ENCODE data around the gene DDX10. TPM values are rescaled to one million over a fixed set of nuclear protein-coding genes. Genes with fewer than 3 reads are reported as not detected.

Gene DDX10
- total and polyA plus RNA-seq, 9 donors = 13.1 to 34.3 (median 25.7) TPM

GRCh38 chr11:108943853-108944252 lies 279.0 kb downstream of the DDX10 start:
- H3K27ac ChIP-seq = no peak overlapping the region
- H3K4me1 ChIP-seq (ENCODE audit: insufficient read depth) = no peaks in the 10 kb centered on the region
- H3K4me3 ChIP-seq = no peak overlapping the region
- no peak for DNase-seq
- intact Hi-C loops (cut with DNase I) = no loop called here
- no peaks in the 10 kb centered on the region for H3K9me3 ChIP-seq
- no peaks in the 10 kb centered on the region for H3K27me3 ChIP-seq
- TF ChIP-seq CTCF (IDR thresholded peaks at IDR 0.05) (no peak), POLR2A (IDR thresholded peaks at IDR 0.05) (no peak), EP300 (IDR thresholded peaks at IDR 0.05) (no peak)
- WGBS, 3 donors = 64 to 76% (median 71%) methylated on average over 4 of the region's 4 CpGs
- no peaks in the 10 kb centered on the region for H3K36me3 ChIP-seq

- intact Hi-C loops (cut with DNase I) = no loop called here
- no peak overlapping the region for H3K4me3 ChIP-seq
- no peaks in the 10 kb centered on the region for H3K9me3 ChIP-seq
- H3K36me3 ChIP-seq = no peaks in the 10 kb centered on the region
- H3K27ac ChIP-seq = no peak overlapping the region
- H3K27me3 ChIP-seq = no peaks in the 10 kb centered on the region
- WGBS, 3 donors = 85 to 90% (median 88%) methylated on average over 6 of the region's 6 CpGs
- H3K4me1 ChIP-seq (ENCODE audit: insufficient read depth) = no peaks in the 10 kb centered on the region
- no peak for TF ChIP-seq POLR2A (IDR thresholded peaks at IDR 0.05)
- TF ChIP-seq EP300 (IDR thresholded peaks at IDR 0.05) = no peak
- TF ChIP-seq CTCF (IDR thresholded peaks at IDR 0.05) = no peak
- DNase-seq = no peak
These were observed 279.8 kb downstream of the DDX10 start for GRCh38 chr11:108944471-108945178.

- Histone ChIP-seq H3K27ac (no peak overlapping the region), H3K27me3 (no peaks in the 10 kb centered on the region), H3K9me3 (no peaks in the 10 kb centered on the region), H3K4me3 (no peak overlapping the region), H3K36me3 (no peaks in the 10 kb centered on the region), H3K4me1 (ENCODE audit: insufficient read depth) (no peaks in the 10 kb centered on the region)
- no peak for DNase-seq
- intact Hi-C loops (cut with DNase I) = no loop called here
- TF ChIP-seq CTCF (IDR thresholded peaks at IDR 0.05) (no peak), EP300 (IDR thresholded peaks at IDR 0.05) (no peak), POLR2A (IDR thresholded peaks at IDR 0.05) (no peak)
- 60 to 69% (median 61%) methylated on average over 3 of the region's 3 CpGs for WGBS, 3 donors
These were observed 280.5 kb downstream of the DDX10 start for GRCh38 chr11:108945341-108945740.

GRCh38 chr11:108947654-108948570 lies 283.0 kb downstream of the DDX10 start:
- TF ChIP-seq EP300 (IDR thresholded peaks at IDR 0.05) (no peak), CTCF (IDR thresholded peaks at IDR 0.05) (no peak), POLR2A (IDR thresholded peaks at IDR 0.05) (no peak)
- no peaks in the 10 kb centered on the region for H3K4me1 ChIP-seq (ENCODE audit: insufficient read depth)
- no peaks in the 10 kb centered on the region for H3K9me3 ChIP-seq
- H3K36me3 ChIP-seq = no peaks in the 10 kb centered on the region
- H3K27me3 ChIP-seq = no peaks in the 10 kb centered on the region
- 81 to 89% (median 87%) methylated on average over 7 of the region's 7 CpGs for WGBS, 3 donors
- H3K4me3 ChIP-seq = no peak overlapping the region
- intact Hi-C loops (cut with DNase I) = no loop called here
- DNase-seq = no peak
- no peak overlapping the region for H3K27ac ChIP-seq

Data from ovary (tissue), 9 donors.